Measurements from ENCODE around the gene RNF126. TPM values are rescaled to one million over a fixed set of nuclear protein-coding genes. Genes with fewer than 3 reads are reported as not detected.
"Not testable (repeated sequence)": the region's sequence is repeated elsewhere in the genome, so short reads cannot be mapped to it uniquely, and the experiment has no call there.

RNF126 gene
- total RNA-seq = 10 to 100 TPM; 79.0 to 84.8 TPM

DNA sequence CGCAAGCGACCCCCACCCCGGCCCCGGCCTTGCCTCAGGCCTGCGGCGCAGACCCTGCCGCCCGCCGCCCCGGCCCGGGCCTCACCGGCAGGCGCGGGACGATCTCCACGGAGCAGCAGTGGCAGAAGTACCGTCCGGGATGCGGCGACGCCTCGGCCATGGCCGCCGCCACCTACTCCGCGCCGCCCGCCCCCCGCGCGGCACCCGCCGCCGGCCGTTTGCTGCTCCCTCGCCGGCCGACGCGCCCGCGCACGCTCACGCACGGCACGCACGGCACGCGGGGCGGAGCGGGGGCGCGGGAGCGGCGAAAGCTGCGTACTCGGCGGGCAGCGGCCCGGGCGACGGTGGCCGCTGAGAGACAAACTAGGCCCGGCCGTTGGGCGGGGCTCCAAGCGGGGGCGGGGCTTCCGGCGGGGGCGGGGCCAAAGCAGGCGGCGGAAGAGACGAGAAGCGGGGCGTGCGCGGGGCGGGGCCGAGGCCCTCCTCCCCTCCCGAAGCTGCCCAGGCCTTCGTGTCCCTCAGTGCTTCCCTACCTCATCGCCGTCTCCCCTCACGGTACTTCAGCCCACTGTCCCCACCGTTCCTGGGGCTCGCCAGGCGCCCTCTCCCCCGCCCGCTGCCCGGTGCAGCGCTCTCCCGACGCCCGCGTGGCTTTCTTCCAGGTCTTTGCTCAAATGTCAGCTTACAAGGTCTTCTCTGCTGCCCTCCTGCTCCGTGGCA lies at the start of gene RNF126:
Gene RNF126, minus strand, starts transcription at position 253 of the 720 bp plus-strand sequence. Its CDS starts 93 bp downstream, at position 160.
- peaks cover 8% of the 10 kb centered on the region for H3K36me3 Mint-ChIP-seq
- no peaks in the 10 kb centered on the region for H3K27me3 Mint-ChIP-seq
- H3K27ac Mint-ChIP-seq = peak within 1 kb of the TSS; percentile 95
- ATAC-seq (ENCODE audit: low read depth) (peak; percentile 51), DNase-seq (peak; percentile 93)
- H3K4me3 Mint-ChIP-seq = peak within 1 kb of the TSS; percentile 93
- POLR2A ChIA-PET = interaction anchor here (0.8 to 2.2 kb wide), 11 partner anchors 14 to 152 kb away, joined by 3 to 21 read pairs (median 5); partner anchors contain the start of genes BSG and POLRMT
- H3K4me1 Mint-ChIP-seq = peaks cover 23% of the 10 kb centered on the region
- H3K9me3 Mint-ChIP-seq = no peaks in the 10 kb centered on the region

DNA sequence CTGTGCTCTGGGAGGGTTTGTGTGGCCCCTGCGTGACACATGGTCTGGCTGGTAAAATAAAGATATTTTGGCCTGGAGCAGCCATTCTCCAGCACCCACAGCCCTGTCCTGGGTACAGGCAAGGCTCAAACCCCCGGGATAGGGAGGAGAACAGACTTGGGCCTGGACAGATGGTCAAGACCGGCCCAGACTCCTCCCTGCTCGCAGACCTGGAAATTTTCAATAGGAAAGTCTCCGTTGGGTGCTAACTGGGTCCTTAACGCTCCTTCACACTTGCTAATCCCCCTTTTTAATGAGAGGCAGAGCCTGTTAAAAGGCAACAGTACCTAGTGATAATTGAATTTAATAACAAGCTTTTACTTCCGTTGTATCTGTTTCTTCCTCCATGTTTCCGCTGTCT lies 48.2 kb upstream of the RNF126 start:
- Mint-ChIP-seq H3K9me3 (peaks cover 7% of the 10 kb centered on the region), H3K4me3 (no peak overlapping the region), H3K4me1 (no peaks in the 10 kb centered on the region), H3K36me3 (no peaks in the 10 kb centered on the region), H3K27ac (no peak overlapping the region), H3K27me3 (peaks cover 31% of the 10 kb centered on the region)
- no peak for DNase-seq
- POLR2A ChIA-PET = no interaction called here
- no peak for ATAC-seq (ENCODE audit: low read depth)

DNA sequence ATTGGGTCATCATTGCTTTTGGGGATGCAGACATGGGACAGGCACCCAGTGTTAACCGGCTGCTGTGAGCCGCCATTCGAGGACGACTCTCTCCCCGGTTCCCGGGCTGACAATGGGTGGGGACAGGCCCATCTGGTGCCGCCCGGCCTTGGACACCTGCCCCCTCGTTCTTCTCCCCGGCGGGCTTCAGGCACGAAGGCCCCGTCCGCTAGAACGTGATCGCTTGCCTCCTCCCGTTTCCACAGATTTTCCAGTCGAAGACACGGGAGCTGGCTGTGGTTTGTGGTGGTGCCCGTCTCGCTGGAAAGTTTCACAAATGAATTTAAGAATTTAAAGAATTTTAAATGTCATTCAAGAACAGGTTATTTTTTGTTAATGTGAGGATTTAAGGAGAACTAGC lies 47.8 kb upstream of the RNF126 start:
- POLR2A ChIA-PET = no interaction called here
- Mint-ChIP-seq H3K27ac (no peak overlapping the region), H3K27me3 (peaks cover 34% of the 10 kb centered on the region), H3K36me3 (no peaks in the 10 kb centered on the region), H3K4me3 (no peak overlapping the region), H3K4me1 (no peaks in the 10 kb centered on the region), H3K9me3 (peaks cover 6% of the 10 kb centered on the region)
- DNase-seq = no peak
- no peak for ATAC-seq (ENCODE audit: low read depth)

DNA sequence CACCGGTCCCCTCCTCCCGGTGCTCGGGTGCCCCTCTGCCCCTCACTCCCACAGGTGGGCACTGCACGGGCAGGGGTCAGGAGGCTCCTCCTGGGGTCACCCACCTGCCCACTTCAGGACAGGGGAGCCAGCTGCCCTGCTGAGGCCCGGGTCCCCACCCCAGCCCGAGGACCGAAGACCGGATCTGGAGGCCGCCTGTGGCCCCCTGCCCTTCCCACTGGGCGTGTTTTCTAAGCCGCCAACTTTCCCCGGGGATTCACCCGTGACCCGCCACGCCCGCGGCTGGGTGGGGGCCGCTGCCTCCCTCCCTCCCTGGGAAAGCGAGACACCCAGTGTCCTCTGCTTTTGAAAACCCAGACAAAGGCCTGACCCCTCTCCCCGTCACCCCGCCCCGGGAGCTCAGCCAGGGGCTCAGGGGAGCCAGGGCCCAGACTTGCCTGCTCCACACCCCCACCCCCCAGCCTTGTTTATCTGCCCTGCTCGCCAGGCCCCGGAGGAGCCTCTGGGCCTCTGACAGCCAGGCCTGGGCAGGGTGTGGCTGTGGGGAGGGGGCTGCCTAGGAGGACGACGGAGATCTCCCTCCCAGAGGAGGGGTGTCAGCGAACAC lies 47.1 kb upstream of the RNF126 start:
- ATAC-seq (ENCODE audit: low read depth) = no peak
- DNase-seq = no peak
- Mint-ChIP-seq H3K9me3 (no peaks in the 10 kb centered on the region), H3K36me3 (no peaks in the 10 kb centered on the region), H3K27me3 (peaks cover 33% of the 10 kb centered on the region), H3K27ac (no peak overlapping the region), H3K4me1 (no peaks in the 10 kb centered on the region), H3K4me3 (no peak overlapping the region)
- POLR2A ChIA-PET = no interaction called here

DNA sequence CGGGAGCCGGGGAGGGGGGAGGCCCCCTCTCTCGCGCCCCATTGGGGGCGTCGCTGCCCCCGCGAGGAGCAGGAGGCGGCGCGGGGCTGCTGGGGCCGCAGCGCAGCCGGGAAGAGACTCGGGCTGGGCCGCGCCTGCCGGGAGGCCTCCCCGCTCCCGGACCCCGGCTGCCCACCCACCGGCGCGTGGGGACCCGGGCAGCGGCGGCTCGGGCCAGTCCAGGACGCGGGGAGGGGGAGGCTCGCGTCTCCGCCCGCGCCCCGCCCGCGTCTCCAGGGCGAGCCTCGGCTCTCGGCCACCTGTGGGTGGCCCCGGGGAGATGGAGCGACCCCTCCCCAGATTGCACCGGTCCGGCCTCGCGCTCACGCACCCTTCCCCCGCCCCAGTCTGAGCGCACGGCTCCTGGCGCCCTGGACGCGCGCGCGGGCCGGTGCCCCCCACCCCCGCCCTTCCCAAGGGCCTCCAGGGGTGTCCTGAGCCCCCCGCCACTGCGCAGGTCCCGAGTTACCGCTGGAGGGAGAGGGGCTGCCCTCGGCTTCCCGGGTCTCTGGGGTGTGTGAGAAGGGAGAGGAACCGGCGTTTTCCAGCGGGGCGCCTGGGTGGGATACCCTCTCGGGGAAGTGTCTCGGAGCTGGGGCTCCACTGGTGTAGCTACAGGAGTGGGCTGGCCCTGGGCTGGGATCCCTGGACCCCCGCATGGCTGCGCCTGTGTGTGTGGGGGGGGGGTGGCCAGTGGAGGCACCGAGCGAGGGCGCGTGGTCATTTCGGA lies 46.4 kb upstream of the RNF126 start:
- H3K27ac Mint-ChIP-seq = no peak overlapping the region
- no peak for DNase-seq
- ATAC-seq (ENCODE audit: low read depth) = no peak
- no peaks in the 10 kb centered on the region for H3K4me1 Mint-ChIP-seq
- POLR2A ChIA-PET = no interaction called here
- no peaks in the 10 kb centered on the region for H3K9me3 Mint-ChIP-seq
- H3K36me3 Mint-ChIP-seq = no peaks in the 10 kb centered on the region
- peaks cover 33% of the 10 kb centered on the region for H3K27me3 Mint-ChIP-seq
- H3K4me3 Mint-ChIP-seq = no peak overlapping the region

DNA sequence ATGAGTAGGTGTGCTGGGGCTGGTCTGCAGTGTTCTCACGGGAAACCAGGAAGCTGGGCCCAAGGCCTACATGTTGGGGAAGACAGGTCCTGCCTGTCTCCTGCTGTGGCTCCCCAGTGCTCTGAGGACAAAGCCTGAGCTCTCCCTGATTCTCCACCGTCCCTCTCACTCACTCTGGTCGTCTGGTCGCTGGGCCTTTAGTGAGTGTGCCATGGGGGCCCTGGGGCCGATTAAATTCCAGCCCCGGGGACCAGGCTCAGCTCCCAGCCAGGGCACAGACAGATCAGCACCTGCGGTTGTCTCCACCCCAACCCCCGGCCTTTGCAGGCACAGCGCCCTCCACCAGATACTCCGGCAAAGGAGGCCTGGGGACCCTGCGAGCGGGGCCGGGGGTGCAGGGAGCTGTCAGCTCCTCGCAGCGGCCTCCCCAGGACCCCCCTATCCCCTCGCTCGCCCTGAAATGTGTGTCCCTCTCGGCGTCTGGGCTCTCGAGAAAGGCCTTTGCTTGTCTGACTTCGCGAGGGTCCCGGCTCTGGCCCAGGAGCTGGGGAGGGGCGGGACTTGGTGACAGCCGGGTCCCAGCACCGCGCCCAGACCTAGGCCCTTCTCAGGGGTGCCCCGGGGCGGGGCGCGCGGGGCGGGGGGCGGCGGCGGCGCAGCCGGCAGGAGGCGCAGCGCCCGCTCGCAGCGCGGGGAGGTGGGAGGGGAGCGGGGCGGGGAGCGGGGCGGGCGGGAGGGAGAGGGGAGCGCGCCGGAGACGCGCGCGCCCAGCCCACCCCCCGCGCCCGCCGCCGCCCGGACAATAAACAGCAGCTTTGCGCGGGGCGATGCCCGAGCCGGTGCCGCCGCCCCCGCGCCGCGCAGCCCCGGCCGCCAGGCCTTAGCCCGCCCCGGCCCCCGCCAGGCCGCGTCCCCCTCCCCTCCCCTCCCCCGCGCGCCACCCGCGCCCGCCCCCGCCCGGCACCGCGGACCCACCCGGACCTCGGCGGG lies 45.4 kb upstream of the RNF126 start, which contains the start of gene PALM:
Gene PALM, plus strand, starts transcription at position 782 of the 990 bp plus-strand sequence. CDS start 212 bp downstream, outside the sequence.
- no peak for DNase-seq
- no peaks in the 10 kb centered on the region for H3K36me3 Mint-ChIP-seq
- H3K9me3 Mint-ChIP-seq = no peaks in the 10 kb centered on the region
- POLR2A ChIA-PET = interaction anchor here (0.6 kb wide), 1 partner anchor 10 kb away, joined by 3 read pairs; no protein-coding TSS in a partner anchor
- peaks cover 36% of the 10 kb centered on the region for H3K27me3 Mint-ChIP-seq
- no peak for ATAC-seq (ENCODE audit: low read depth)
- H3K4me1 Mint-ChIP-seq = no peaks in the 10 kb centered on the region
- H3K27ac Mint-ChIP-seq = no peak within 1 kb of the TSS
- no peak within 1 kb of the TSS for H3K4me3 Mint-ChIP-seq

DNA sequence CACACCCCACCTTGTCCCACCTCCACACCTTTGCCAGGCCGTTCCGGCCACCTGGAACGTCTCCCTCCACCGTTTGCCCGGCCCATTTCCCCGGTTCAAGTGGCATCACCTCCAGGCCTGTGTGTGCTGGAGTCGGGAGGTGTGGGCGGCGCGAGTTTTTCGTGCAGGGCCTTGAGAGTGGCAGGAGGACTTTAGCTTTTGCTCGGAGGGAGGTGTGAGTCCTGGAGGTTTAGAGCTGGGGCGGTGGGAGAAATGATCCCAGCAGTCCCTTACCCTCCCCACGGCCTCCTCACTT lies 41.4 kb upstream of the RNF126 start:
- Mint-ChIP-seq H3K4me1 (peaks cover 3% of the 10 kb centered on the region), H3K27ac (no peak overlapping the region), H3K27me3 (peaks cover 31% of the 10 kb centered on the region), H3K36me3 (no peaks in the 10 kb centered on the region), H3K4me3 (no peak overlapping the region), H3K9me3 (no peaks in the 10 kb centered on the region)
- POLR2A ChIA-PET = no interaction called here
- no peak for DNase-seq
- no peak for ATAC-seq (ENCODE audit: low read depth)

DNA sequence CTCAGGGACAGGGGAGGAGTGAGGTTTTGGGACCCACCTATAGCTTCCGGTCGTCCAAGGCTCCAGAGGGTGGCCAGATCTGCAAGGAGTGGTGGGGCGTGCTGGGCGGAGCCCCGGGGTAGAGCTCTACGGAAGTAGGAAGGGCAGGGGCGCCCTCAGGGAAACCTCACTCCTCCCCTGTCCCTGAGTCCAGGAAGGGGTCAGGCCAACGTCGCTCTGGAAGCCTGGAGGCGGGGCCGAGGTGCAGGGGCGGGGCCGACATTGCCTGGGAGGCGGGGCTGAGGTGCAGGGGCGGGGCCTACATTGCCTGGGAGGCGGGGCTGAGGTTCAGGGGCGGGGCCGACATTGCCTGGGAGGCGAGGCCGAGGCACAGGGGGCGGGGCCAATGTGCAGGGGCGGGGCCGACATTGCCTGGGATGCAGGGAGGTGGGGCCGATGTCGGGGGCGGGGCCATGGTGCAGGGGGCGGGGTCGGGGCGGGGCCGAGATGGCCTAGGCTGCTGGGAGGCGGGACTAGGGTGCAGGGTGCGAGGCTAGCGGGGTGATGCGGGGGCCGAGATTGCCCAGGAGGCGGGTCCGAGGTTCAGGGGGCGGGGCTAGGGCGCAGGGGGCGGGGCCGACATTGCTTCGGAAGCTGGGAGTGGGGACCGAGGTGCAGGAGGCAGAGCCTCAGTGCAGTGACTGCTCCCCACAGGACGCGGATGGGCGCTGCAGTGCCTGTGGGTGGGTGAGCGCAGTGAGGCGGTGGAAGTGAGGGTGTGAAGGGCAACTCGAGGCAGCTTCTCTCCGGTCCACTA lies 40.8 kb upstream of the RNF126 start:
- Mint-ChIP-seq H3K27ac (peak overlapping the region; percentile 43), H3K4me1 (peaks cover 3% of the 10 kb centered on the region), H3K36me3 (no peaks in the 10 kb centered on the region), H3K9me3 (no peaks in the 10 kb centered on the region), H3K27me3 (peaks cover 31% of the 10 kb centered on the region), H3K4me3 (peak overlapping the region; percentile 64)
- DNase-seq (peak; percentile 80), ATAC-seq (ENCODE audit: low read depth) (peak; percentile 86)
- POLR2A ChIA-PET = interaction anchor here (0.7 to 1.5 kb wide), 4 partner anchors 23 to 183 kb away, joined by 3 to 8 read pairs (median 4); partner anchors contain the start of gene RNF126

DNA sequence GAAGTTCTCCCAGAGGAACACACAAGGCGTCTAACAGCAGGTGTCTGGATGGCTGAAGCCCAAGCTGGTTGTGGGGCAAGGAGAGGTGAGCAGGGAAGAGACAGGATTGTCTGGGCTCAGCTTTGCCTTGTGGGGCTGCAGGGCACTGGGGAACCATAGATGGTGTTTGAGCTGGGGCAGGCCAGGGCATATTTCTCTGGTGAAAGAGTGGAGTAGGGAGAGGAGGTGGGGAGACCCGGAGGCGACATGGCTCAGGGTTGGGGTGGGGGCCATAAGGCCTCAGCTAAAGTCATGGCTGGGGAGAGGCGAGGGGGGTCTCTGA lies 40.3 kb upstream of the RNF126 start:
- ATAC-seq (ENCODE audit: low read depth) (no peak), DNase-seq (no peak)
- Mint-ChIP-seq H3K4me3 (peak overlapping the region; percentile 64), H3K36me3 (no peaks in the 10 kb centered on the region), H3K9me3 (no peaks in the 10 kb centered on the region), H3K27ac (peak overlapping the region; percentile 43), H3K4me1 (peaks cover 3% of the 10 kb centered on the region), H3K27me3 (peaks cover 31% of the 10 kb centered on the region)
- POLR2A ChIA-PET = interaction anchor here (0.7 to 1.5 kb wide), 4 partner anchors 23 to 183 kb away, joined by 3 to 8 read pairs (median 4); partner anchors contain the start of gene RNF126

DNA sequence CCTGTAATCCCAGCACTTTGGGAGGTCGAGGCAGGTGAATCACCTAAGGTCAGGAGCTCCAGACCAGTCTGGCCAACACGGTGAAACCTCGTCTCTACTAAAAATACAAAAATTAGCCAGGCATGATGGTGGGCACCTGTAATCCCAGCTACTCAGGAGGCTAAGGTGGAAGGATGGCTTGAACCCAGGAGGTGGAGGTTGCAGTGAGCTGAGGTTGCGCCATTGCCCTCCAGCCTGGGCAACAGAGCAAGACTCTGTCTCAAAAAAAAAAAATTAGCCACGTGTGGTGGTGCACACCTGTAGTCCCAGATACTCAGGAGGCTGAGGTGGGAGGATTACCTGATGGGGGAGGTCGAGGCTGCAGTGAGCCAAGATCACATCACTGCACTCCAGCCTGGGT lies 39.8 kb upstream of the RNF126 start:
- Mint-ChIP-seq H3K27me3 (peaks cover 27% of the 10 kb centered on the region), H3K4me3 (peak overlapping the region; percentile 64)
- H3K9me3 Mint-ChIP-seq; H3K36me3 Mint-ChIP-seq; DNase-seq; ATAC-seq (ENCODE audit: low read depth); H3K27ac Mint-ChIP-seq; H3K4me1 Mint-ChIP-seq: not testable (repeated sequence)
- POLR2A ChIA-PET = interaction anchor here (0.7 to 1.5 kb wide), 4 partner anchors 22 to 182 kb away, joined by 3 to 8 read pairs (median 4); partner anchors contain the start of gene RNF126

DNA sequence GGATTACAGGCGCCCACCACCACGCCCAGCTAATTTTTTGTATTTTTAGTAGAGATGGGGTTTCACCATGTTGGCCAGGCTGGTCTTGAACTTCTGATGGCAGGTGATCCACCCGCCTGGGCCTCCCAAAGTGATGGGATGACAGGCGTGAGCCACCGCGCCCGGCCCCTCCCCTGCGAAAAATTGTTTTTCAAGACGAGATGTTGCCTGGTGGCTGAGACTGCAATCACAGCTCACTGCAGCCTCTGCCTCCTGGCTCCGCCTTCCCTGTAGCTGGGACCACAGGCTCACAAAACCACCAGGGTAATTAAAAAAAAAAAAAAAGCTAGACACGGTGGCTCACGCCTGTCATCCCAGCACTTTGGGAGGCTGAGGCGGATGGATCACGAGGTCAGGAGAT lies 36.9 kb upstream of the RNF126 start:
- H3K4me1 Mint-ChIP-seq; H3K9me3 Mint-ChIP-seq; H3K27ac Mint-ChIP-seq; ATAC-seq (ENCODE audit: low read depth); H3K36me3 Mint-ChIP-seq; H3K4me3 Mint-ChIP-seq; POLR2A ChIA-PET; DNase-seq: not testable (repeated sequence)
- peaks cover 23% of the 10 kb centered on the region for H3K27me3 Mint-ChIP-seq

DNA sequence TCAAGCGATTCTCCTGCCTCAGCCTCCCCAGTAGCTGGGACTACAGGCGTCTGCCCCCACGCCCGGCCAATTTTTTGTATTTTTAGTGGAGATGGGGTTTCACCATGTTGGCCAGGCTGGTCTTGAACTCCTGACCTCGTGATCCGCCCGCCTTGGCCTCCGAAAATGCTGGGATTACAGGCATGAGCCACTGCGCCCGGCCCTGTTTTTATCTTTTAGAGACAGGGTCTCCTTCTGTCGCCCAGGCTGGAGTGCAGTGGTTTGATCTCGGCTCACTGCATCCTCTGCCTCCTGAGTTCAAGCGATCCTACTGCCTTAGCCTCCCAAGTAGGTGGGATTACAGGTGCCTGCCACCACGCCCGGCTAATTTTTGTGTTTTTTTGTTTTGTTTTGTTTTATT lies 35.5 kb upstream of the RNF126 start:
- DNase-seq; H3K9me3 Mint-ChIP-seq; H3K36me3 Mint-ChIP-seq; H3K4me3 Mint-ChIP-seq; ATAC-seq (ENCODE audit: low read depth); POLR2A ChIA-PET; H3K27ac Mint-ChIP-seq; H3K4me1 Mint-ChIP-seq: not testable (repeated sequence)
- peaks cover 26% of the 10 kb centered on the region for H3K27me3 Mint-ChIP-seq
